DOHH2 (cell line): ENCODE data around the gene SERPINC1.

Experiments
- H3F3A ChIP-seq: fragments of 200-600 bp; sonication (generic), shearing (Covaris generic); 2 replicates; pipeline ENCODE4 v1.6.0; 2016; ENCODE audit warnings: antibody characterized with exemption, mild to moderate bottlenecking; ENCODE audit not compliant: control insufficient read depth, insufficient read depth
- H3K27ac ChIP-seq: fragments of 200-600 bp; sonication (generic); 2 replicates; pipeline ENCODE4 v1.5.1; 2014; ENCODE audit warnings: low read depth, mild to moderate bottlenecking, low read length, moderate library complexity
- H3K27me3 ChIP-seq: fragments of 200-600 bp; sonication (generic); 2 replicates; pipeline ENCODE4 v1.6.1; 2014; ENCODE audit warnings: mild to moderate bottlenecking, low read length, mixed read lengths; ENCODE audit not compliant: control insufficient read depth
- H3K36me3 ChIP-seq: fragments of 200-600 bp; sonication (generic); 2 replicates; pipeline ENCODE4 v1.6.1; 2014; ENCODE audit warnings: mild to moderate bottlenecking, low read length, moderate library complexity, mixed read lengths; ENCODE audit not compliant: control insufficient read depth
- H3K4me1 ChIP-seq: fragments of 200-600 bp; sonication (generic); 2 replicates; pipeline ENCODE4 v1.6.1; 2014; ENCODE audit warnings: mild to moderate bottlenecking, low read length, mixed read lengths; ENCODE audit not compliant: control insufficient read depth
- H3K4me2 ChIP-seq: fragments of 200-600 bp; sonication (generic); 2 replicates; pipeline ENCODE4 v1.6.0; 2014; ENCODE audit warnings: mild to moderate bottlenecking, low read length, moderate library complexity
- H3K4me3 ChIP-seq: fragments of 200-600 bp; sonication (generic); 2 replicates; pipeline ENCODE4 v1.5.1; 2014; ENCODE audit warnings: mild to moderate bottlenecking, low read length, mixed read lengths
- H3K79me2 ChIP-seq: fragments of 200-600 bp; sonication (generic); 2 replicates; pipeline ENCODE4 v1.6.1; 2014; ENCODE audit warnings: mild to moderate bottlenecking, low read length, mixed read lengths; ENCODE audit not compliant: control insufficient read depth
- H3K9me2 ChIP-seq: fragments of 200-600 bp; sonication (generic); replicated peaks from 2 replicates; pipeline ENCODE4 v1.6.1; 2014; ENCODE audit warnings: mild to moderate bottlenecking, low read length, mixed read lengths; ENCODE audit not compliant: control insufficient read depth
- H3K9me3 ChIP-seq: fragments of 200-600 bp; sonication (generic); 2 replicates; pipeline ENCODE4 v1.6.1; 2014; ENCODE audit warnings: antibody characterized with exemption, low read length, mixed read lengths; ENCODE audit not compliant: control insufficient read depth, insufficient read depth
- H4K20me1 ChIP-seq: fragments of 200-600 bp; sonication (generic); 2 replicates; pipeline ENCODE4 v1.6.0; 2014; ENCODE audit warnings: low read depth, mild to moderate bottlenecking, antibody characterized with exemption, low read length, moderate library complexity; ENCODE audit not compliant: control insufficient read depth, insufficient read depth
- EZH2phosphoT487 ChIP-seq: fragments of 200-600 bp; sonication (generic); IDR thresholded peaks from 2 replicates; pipeline ENCODE4 v1.6.1; 2017; ENCODE audit warnings: borderline replicate concordance, mild to moderate bottlenecking, antibody characterized with exemption, low read length, moderate library complexity, mixed read lengths
- TF ChIP-seq, protein P1 (sequence below): fragments of 200-600 bp; sonication (generic); IDR thresholded peaks from one replicate; pipeline ENCODE4 v1.5.1; 2014; ENCODE audit warnings: antibody characterized with exemption, mild to moderate bottlenecking, low read depth, low read length; ENCODE audit not compliant: poor library complexity, severe bottlenecking

SERPINC1 gene

DNA sequence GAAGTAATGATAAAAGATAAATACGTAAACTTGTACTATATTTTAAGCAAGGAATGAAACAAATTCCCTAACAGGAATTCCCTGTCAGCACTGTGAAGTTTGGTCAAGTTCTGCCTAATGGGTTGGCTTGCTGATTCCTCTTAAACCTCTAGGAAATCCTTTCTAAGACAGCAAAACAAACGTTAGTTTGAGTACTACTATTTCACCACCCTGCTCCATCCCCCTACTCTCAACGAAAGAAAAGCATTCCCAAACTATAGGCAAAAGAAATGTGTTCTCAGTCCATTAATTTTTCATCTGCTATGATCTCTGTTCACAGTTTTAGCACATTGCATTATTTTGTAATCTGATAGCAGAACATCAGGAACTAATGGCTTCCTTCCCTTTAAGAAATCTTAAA, 16.1 kb downstream of the SERPINC1 start:
- H3K4me2 ChIP-seq: no peak overlapping the region
- no peak overlapping the region for H3K4me3 ChIP-seq
- no peaks in the 10 kb centered on the region for H3K9me3 ChIP-seq
- no peak overlapping the region for H3K27ac ChIP-seq
- no peaks in the 10 kb centered on the region for H3F3A ChIP-seq
- TF ChIP-seq, protein P1, sequence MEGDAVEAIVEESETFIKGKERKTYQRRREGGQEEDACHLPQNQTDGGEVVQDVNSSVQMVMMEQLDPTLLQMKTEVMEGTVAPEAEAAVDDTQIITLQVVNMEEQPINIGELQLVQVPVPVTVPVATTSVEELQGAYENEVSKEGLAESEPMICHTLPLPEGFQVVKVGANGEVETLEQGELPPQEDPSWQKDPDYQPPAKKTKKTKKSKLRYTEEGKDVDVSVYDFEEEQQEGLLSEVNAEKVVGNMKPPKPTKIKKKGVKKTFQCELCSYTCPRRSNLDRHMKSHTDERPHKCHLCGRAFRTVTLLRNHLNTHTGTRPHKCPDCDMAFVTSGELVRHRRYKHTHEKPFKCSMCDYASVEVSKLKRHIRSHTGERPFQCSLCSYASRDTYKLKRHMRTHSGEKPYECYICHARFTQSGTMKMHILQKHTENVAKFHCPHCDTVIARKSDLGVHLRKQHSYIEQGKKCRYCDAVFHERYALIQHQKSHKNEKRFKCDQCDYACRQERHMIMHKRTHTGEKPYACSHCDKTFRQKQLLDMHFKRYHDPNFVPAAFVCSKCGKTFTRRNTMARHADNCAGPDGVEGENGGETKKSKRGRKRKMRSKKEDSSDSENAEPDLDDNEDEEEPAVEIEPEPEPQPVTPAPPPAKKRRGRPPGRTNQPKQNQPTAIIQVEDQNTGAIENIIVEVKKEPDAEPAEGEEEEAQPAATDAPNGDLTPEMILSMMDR: no peak
- TF ChIP-seq EZH2phosphoT487: no peak
- no peaks in the 10 kb centered on the region for H3K27me3 ChIP-seq
- H3K79me2 ChIP-seq: no peaks in the 10 kb centered on the region
- no peaks in the 10 kb centered on the region for H3K36me3 ChIP-seq
- no peaks in the 10 kb centered on the region for H4K20me1 ChIP-seq
- peaks cover 28% of the 10 kb centered on the region for H3K4me1 ChIP-seq
- no peaks in the 10 kb centered on the region for H3K9me2 ChIP-seq

DNA sequence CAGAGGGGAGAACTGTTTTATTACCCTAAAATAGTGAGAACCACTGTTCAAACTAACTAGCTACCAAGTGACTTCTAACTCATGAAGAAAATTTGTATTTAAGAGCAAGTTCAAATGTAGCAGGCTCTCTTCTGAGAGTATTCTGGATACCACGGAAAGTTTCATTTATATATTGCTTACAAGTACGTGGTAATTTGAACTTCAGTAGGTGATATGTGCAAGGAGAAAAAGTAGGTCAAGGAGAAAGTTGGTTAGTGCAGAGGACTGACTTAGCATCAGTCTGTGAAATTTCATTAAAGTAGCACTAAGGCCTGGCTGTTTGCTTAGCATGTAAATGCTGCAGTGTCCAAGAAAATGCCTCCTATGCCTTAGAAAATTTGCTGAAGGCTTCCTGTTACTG, 16.7 kb downstream of the SERPINC1 start:
- no peaks in the 10 kb centered on the region for H3K36me3 ChIP-seq
- H3K4me3 ChIP-seq: no peak overlapping the region
- TF ChIP-seq EZH2phosphoT487: no peak
- TF ChIP-seq, protein P1: no peak
- no peaks in the 10 kb centered on the region for H3K9me3 ChIP-seq
- H4K20me1 ChIP-seq: no peaks in the 10 kb centered on the region
- H3K9me2 ChIP-seq: no peaks in the 10 kb centered on the region
- H3K4me2 ChIP-seq: no peak overlapping the region
- H3K4me1 ChIP-seq: peaks cover 28% of the 10 kb centered on the region
- H3F3A ChIP-seq: no peaks in the 10 kb centered on the region
- no peaks in the 10 kb centered on the region for H3K27me3 ChIP-seq
- no peak overlapping the region for H3K27ac ChIP-seq
- H3K79me2 ChIP-seq: no peaks in the 10 kb centered on the region

DNA sequence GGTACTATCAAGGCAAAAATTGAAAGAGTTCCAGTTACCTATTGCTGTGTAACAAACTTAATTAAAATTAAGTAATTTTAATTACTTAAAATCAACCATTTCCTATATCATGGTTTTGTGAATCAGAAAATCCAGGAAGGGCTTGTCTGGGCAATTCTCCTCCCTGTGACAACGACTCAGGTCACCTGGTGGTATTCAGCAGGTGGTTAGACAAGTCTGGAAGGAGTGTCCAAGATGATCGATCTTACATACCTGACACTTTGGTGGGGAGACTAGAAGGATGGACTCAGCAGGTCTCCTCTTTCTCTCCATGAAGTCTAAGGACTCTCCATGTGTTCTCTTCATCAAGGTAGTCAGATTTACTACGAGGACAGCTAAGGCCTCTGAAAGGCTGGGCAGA, 22.9 kb downstream of the SERPINC1 start:
- Histone ChIP-seq H3K9me2 (no peaks in the 10 kb centered on the region; the same call in 1 of the 2 replicates), H3F3A (no peaks in the 10 kb centered on the region), H3K4me2 (no peak overlapping the region), H3K4me3 (no peak overlapping the region), H3K27me3 (no peaks in the 10 kb centered on the region), H3K9me3 (no peaks in the 10 kb centered on the region), H3K36me3 (peaks cover under 1% of the 10 kb centered on the region; the same call in 1 of the 2 replicates), H4K20me1 (no peaks in the 10 kb centered on the region), H3K79me2 (no peaks in the 10 kb centered on the region), H3K27ac (no peak overlapping the region), H3K4me1 (peaks cover 16% of the 10 kb centered on the region)
- TF ChIP-seq, protein P1: no peak
- TF ChIP-seq EZH2phosphoT487: no peak

DNA sequence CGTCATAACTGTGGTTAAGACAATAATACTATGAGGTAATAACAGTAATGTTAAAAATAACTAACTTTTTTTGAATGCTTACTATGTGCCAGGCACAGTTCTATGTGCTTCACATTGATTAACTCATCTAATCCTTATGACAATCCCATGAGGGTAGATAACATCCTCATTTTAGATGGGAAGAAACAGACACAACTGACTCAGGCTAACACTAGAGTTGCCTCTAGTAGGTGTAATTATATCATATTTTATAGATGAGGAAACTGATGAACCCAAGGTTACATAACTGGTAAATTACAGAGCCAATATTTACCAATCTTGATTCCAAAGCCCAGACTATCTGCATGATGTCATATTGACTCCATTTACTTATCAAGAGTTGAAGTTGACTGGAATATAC, 23.5 kb downstream of the SERPINC1 start:
- no peaks in the 10 kb centered on the region for H4K20me1 ChIP-seq
- H3K27ac ChIP-seq: no peak overlapping the region
- TF ChIP-seq, protein P1: no peak
- TF ChIP-seq EZH2phosphoT487: no peak
- H3K4me1 ChIP-seq: peaks cover 16% of the 10 kb centered on the region
- H3K36me3 ChIP-seq: peaks cover 3% of the 10 kb centered on the region; the same call in 1 of the 2 replicates
- H3F3A ChIP-seq: no peaks in the 10 kb centered on the region
- no peaks in the 10 kb centered on the region for H3K9me3 ChIP-seq
- H3K4me3 ChIP-seq: no peak overlapping the region
- H3K4me2 ChIP-seq: no peak overlapping the region
- H3K9me2 ChIP-seq: no peaks in the 10 kb centered on the region; the same call in 1 of the 2 replicates
- no peaks in the 10 kb centered on the region for H3K27me3 ChIP-seq
- no peaks in the 10 kb centered on the region for H3K79me2 ChIP-seq
